Mesenchymal stem cell (in vitro differentiated cells and primary cell): Measurements from ENCODE around the gene SDHAF1.

Experiments used
- DNase-seq: peaks from one replicate; pipeline ENCODE4 v3.0.0-alpha.2; 2013
- H2AFZ ChIP-seq: one replicate; pipeline ENCODE4 v1.6.1; 2013; ENCODE audit warnings: low read depth, mild to moderate bottlenecking, control low read depth, inconsistent platforms, low read length, moderate library complexity
- H2AK5ac ChIP-seq: 2 replicates; pipeline ENCODE4 v1.6.1; 2013; ENCODE audit warnings: low read length, moderate library complexity, mild to moderate bottlenecking, inconsistent platforms; ENCODE audit not compliant: severe bottlenecking
- H2BK120ac ChIP-seq: one replicate; pipeline ENCODE4 v1.6.1; 2013; ENCODE audit warnings: low read depth, mild to moderate bottlenecking, inconsistent platforms, low read length, moderate library complexity
- H2BK12ac ChIP-seq, 2 experiments: one replicate each; pipeline ENCODE4 v1.6.1; 2013; ENCODE audit warnings: inconsistent platforms in 2 of 2, low read length in 2 of 2, mild to moderate bottlenecking in 2 of 2, moderate library complexity in 2 of 2, control low read depth in 1 of 2
- H2BK15ac ChIP-seq: one replicate; pipeline ENCODE4 v1.6.1; 2013; ENCODE audit warnings: mild to moderate bottlenecking, low read depth, inconsistent platforms; ENCODE audit not compliant: poor library complexity, severe bottlenecking
- H2BK5ac ChIP-seq: 2 replicates; pipeline ENCODE4 v1.6.1; 2013; ENCODE audit warnings: low read depth, mild to moderate bottlenecking, low read length, control low read depth, inconsistent platforms; ENCODE audit not compliant: poor library complexity, severe bottlenecking
- H3K14ac ChIP-seq, 2 experiments: one replicate each; pipeline ENCODE4 v1.6.1; 2013; ENCODE audit warnings: inconsistent platforms in 2 of 2, low read length in 2 of 2, control low read depth in 1 of 2, mild to moderate bottlenecking in 1 of 2, moderate library complexity in 1 of 2
- H3K18ac ChIP-seq, 2 experiments: one replicate each; pipeline ENCODE4 v1.6.1; 2013; ENCODE audit warnings: inconsistent platforms in 2 of 2, low read length in 2 of 2, control low read depth in 1 of 2, low read depth in 1 of 2, mild to moderate bottlenecking in 1 of 2
- H3K23ac ChIP-seq, 2 experiments: one replicate each; pipeline ENCODE4 v1.6.1; 2013; ENCODE audit warnings: inconsistent platforms in 2 of 2, low read length in 2 of 2, mild to moderate bottlenecking in 2 of 2, moderate library complexity in 2 of 2, control low read depth in 1 of 2
- H3K27ac ChIP-seq: 2 replicates; pipeline ENCODE4 v1.5.1; 2013; ENCODE audit warnings: mild to moderate bottlenecking, moderate library complexity, low read length, control low read depth, inconsistent platforms; ENCODE audit not compliant: poor library complexity, severe bottlenecking
- H3K27me3 ChIP-seq, 2 experiments: 2 replicates each; pipeline versions ENCODE4 v1.6.1 to v1.7.0; 2013; ENCODE audit warnings: low read length in 2 of 2, mild to moderate bottlenecking in 2 of 2, moderate library complexity in 2 of 2, control low read depth in 1 of 2, inconsistent platforms in 1 of 2; ENCODE audit not compliant: control insufficient read depth in 1 of 2, insufficient read depth in 1 of 2
- H3K36me3 ChIP-seq, 2 experiments: 2 replicates each; pipeline versions ENCODE4 v1.6.1 to v1.7.0; 2013; ENCODE audit warnings: low read length in 2 of 2, control low read depth in 1 of 2, inconsistent platforms in 1 of 2, low read depth in 1 of 2, mild to moderate bottlenecking in 1 of 2; ENCODE audit not compliant: insufficient read depth in 2 of 2, control insufficient read depth in 1 of 2
- H3K4ac ChIP-seq, 2 experiments: one replicate each; pipeline ENCODE4 v1.6.1; 2013; ENCODE audit warnings: inconsistent platforms in 2 of 2, low read length in 2 of 2, mild to moderate bottlenecking in 2 of 2, moderate library complexity in 2 of 2, control low read depth in 1 of 2, low read depth in 1 of 2
- H3K4me1 ChIP-seq: 2 replicates; pipeline ENCODE4 v1.6.1; 2013; ENCODE audit warnings: low read depth, low read length, control low read depth; ENCODE audit not compliant: control insufficient read depth, insufficient read depth
- H3K4me2 ChIP-seq: 2 replicates; pipeline ENCODE4 v1.6.1; 2013; ENCODE audit warnings: low read length, mild to moderate bottlenecking, inconsistent platforms; ENCODE audit not compliant: poor library complexity, severe bottlenecking
- H3K4me3 ChIP-seq, 2 experiments: 2 replicates each; pipeline versions ENCODE4 v1.5.1 to v1.7.0; 2013; ENCODE audit warnings: low read length in 2 of 2, mild to moderate bottlenecking in 2 of 2, control low read depth in 1 of 2, low read depth in 1 of 2; ENCODE audit not compliant: insufficient read depth in 1 of 2
- H3K79me1 ChIP-seq: replicated peaks from 2 replicates; pipeline ENCODE4 v1.6.1; 2013; ENCODE audit warnings: mild to moderate bottlenecking, control low read depth, low read length, inconsistent platforms; ENCODE audit not compliant: poor library complexity, severe bottlenecking
- H3K9ac ChIP-seq: 2 replicates; pipeline ENCODE4 v1.7.0; 2013; ENCODE audit warnings: mild to moderate bottlenecking, low read length, moderate library complexity
- H3K9me3 ChIP-seq: 2 replicates; pipeline ENCODE4 v1.7.0; 2013; ENCODE audit warnings: mild to moderate bottlenecking, low read length; ENCODE audit not compliant: control insufficient read depth
- H4K8ac ChIP-seq: one replicate; pipeline ENCODE4 v1.6.1; 2013; ENCODE audit warnings: inconsistent platforms, mild to moderate bottlenecking, low read length, moderate library complexity
- H4K91ac ChIP-seq: one replicate; pipeline ENCODE4 v1.6.1; 2013; ENCODE audit warnings: mild to moderate bottlenecking, low read length, inconsistent platforms
- WGBS: methylation state at CpG from one replicate; pipeline ENCODE4 v1.1.7; 2013; ENCODE audit warnings: mixed read lengths; 5-methylcytosine and 5-hydroxymethylcytosine counted together

SDHAF1 gene

DNA sequence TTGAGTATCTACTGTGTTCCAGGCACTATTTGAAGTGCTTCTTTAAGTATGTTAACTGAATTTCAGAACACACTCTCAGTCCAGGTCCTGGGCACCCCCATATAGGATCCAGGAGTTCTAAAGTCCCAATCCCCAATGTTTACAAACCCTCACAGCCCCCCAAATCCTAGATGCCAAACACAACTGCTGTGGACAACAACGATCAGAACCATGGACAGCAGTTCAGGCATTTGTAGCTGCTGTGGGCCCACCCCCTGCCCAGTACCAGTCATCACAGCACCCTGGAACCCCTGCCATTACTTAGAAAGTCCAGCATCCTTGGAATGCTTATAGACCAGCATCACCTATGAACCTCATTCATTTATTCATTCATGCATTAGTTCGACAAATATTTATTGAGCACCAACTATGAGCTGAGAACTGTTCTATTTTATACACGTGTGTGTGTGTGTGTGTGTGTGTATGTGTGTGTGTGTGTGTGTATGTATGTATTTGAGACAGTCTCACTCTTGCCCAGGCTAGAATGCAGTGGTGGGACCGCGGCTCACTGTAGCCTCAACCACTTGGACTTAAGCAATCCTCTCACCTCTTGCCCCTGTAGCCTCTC, 19.3 kb upstream of the SDHAF1 start:
- Histone ChIP-seq H3K79me1 (no peaks in the 10 kb centered on the region), H3K27me3 (peaks cover 8 to 30% of the 10 kb centered on the region in 2 experiments), H4K91ac (no peak overlapping the region), H3K18ac (no peak overlapping the region), H4K8ac (no peak overlapping the region), H3K9me3 (no peaks in the 10 kb centered on the region), H2AFZ (no peak overlapping the region), H3K4ac (no peak overlapping the region), H3K9ac (no peak overlapping the region), H3K4me3 (no peak overlapping the region), H3K14ac (no peak overlapping the region), H3K36me3 (no peaks in the 10 kb centered on the region), H3K4me2 (no peak overlapping the region), H3K23ac (no peak overlapping the region), H2BK5ac (no peak overlapping the region), H2AK5ac (no peak overlapping the region), H2BK15ac (no peak overlapping the region), H3K27ac (no peak overlapping the region), H3K4me1 (no peaks in the 10 kb centered on the region), H2BK12ac (no peak overlapping the region), H2BK120ac (no peak overlapping the region)
- WGBS = 29% methylated on average over 2 of the region's 5 CpGs
- DNase-seq = peak; percentile 40

DNA sequence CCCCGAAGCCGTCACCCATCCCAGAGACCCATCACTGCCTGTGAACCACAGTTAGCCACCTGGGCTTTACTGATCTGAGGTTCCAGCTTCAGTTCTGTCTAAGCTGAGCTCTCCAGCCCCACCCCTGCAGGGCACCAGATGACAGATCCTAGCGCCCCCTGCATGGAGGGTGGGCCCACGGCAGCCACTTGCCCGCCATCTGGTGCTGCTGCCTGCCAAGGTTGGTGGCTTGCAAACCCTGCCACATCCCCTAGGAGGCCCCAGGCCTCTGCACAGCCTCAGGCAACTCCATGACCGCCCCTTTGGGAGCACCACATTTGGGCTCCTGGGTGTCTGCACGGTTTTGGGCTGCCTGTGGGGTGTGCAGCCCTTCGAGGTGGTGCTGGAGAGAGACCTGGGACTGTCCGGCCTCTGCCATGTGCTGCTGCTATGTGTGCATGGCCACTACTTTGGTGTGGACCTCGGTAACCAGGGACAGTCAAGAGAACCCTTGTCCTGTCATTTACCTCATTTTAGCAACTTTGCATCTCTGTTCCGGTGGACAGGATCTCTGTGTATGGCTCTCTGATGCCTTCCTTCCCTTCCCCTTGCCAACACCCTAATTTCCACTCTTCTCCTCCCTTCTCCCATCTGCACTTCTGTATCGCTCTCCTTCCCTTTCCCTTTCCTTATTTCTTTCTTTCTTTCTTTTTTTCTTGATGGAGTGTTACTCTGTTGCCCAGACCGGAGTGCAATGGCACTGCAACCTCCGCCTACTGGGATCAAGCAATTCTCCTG, 17.4 kb upstream of the SDHAF1 start:
- Histone ChIP-seq H3K27ac (no peak overlapping the region), H3K79me1 (no peaks in the 10 kb centered on the region), H3K4me1 (no peaks in the 10 kb centered on the region), H2BK120ac (no peak overlapping the region), H2BK5ac (no peak overlapping the region), H3K14ac (no peak overlapping the region), H3K4me2 (no peak overlapping the region), H2AK5ac (no peak overlapping the region), H3K18ac (no peak overlapping the region), H3K4ac (no peak overlapping the region), H4K8ac (no peak overlapping the region), H3K23ac (no peak overlapping the region), H2BK15ac (no peak overlapping the region), H2AFZ (no peak overlapping the region), H4K91ac (no peak overlapping the region), H3K27me3 (peaks cover 14 to 46% of the 10 kb centered on the region in 2 experiments), H3K9ac (no peak overlapping the region), H3K4me3 (no peak overlapping the region), H3K9me3 (no peaks in the 10 kb centered on the region), H3K36me3 (no peaks in the 10 kb centered on the region), H2BK12ac (no peak overlapping the region)
- WGBS = 57% methylated on average over 14 of the region's 14 CpGs
- DNase-seq = no peak

DNA sequence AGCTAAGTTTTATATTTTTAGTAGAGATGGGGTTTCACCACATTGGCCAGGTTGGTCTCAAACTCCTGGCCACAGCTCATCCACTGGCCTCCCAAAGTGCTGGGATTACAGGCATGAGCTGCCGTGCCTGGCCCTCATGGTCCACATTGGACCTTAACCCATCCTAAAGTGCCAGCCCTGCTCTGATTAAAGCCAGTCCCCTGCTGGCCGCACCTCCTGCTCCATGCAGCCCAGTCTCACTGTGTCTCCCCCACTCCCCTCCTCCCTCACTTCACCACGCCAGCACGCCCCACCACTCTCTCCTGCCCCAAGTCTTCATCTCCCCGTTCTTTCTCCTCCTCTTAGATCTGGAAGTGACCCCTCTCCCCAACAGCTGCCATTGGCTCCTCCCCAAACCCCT, 16.7 kb upstream of the SDHAF1 start:
- Histone ChIP-seq H4K91ac (no peak overlapping the region), H2BK15ac (no peak overlapping the region), H3K4me2 (no peak overlapping the region), H3K9me3 (no peaks in the 10 kb centered on the region), H2AK5ac (no peak overlapping the region), H3K27ac (no peak overlapping the region), H3K79me1 (no peaks in the 10 kb centered on the region), H3K4me1 (no peaks in the 10 kb centered on the region), H3K14ac (no peak overlapping the region), H4K8ac (no peak overlapping the region), H3K27me3 (peaks cover 19 to 47% of the 10 kb centered on the region in 2 experiments), H3K18ac (no peak overlapping the region), H3K36me3 (no peaks in the 10 kb centered on the region), H3K4ac (no peak overlapping the region), H3K23ac (no peak overlapping the region), H2AFZ (no peak overlapping the region), H2BK12ac (no peak overlapping the region), H3K9ac (no peak overlapping the region), H2BK120ac (no peak overlapping the region), H3K4me3 (no peak overlapping the region), H2BK5ac (no peak overlapping the region)
- WGBS = 72% methylated on average over 5 of the region's 5 CpGs
- DNase-seq = no peak

DNA sequence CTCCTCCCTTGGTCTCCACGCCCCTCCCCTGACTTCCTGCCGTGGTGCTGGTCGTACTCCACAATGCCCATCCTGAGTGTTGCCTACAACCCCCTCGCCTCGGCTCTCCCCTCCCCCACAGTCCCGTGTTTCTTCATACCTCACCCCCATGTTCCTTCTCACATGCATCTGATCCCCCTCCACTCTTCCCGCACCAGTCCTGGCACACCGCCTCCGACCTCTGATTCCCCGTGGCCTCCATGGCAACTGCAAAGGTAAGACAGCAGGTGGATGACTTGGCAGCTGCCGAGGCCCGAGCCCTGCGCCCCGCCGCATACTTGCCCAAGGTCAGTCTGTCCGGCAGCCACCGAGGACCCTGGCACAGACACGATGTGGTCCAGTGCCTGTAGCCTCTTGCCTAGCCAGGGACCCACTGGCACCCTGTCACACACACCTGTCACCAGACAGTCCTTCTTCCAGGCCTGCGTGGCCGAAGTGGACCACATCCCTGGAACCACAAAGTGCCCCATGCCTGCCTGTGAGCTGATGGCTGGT, 16.1 kb upstream of the SDHAF1 start:
- Histone ChIP-seq H2BK120ac (no peak overlapping the region), H3K9me3 (no peaks in the 10 kb centered on the region), H4K8ac (no peak overlapping the region), H2BK12ac (no peak overlapping the region), H3K14ac (no peak overlapping the region), H3K4me2 (no peak overlapping the region), H3K18ac (no peak overlapping the region), H3K4ac (no peak overlapping the region), H3K27me3 (peaks cover 19 to 53% of the 10 kb centered on the region in 2 experiments), H2AFZ (no peak overlapping the region), H3K4me3 (no peak overlapping the region), H2BK15ac (no peak overlapping the region), H3K23ac (no peak overlapping the region), H3K36me3 (no peaks in the 10 kb centered on the region), H3K9ac (no peak overlapping the region), H3K79me1 (no peaks in the 10 kb centered on the region), H2BK5ac (no peak overlapping the region), H4K91ac (no peak overlapping the region), H3K4me1 (no peaks in the 10 kb centered on the region), H3K27ac (no peak overlapping the region), H2AK5ac (no peak overlapping the region)
- DNase-seq = no peak
- whole genome bisulfite sequencing = 70% methylated on average over 20 of the region's 20 CpGs
